ENCODE results near the gene MKNK2. TPM values are rescaled to one million over a fixed set of nuclear protein-coding genes. Genes with fewer than 3 reads are reported as not detected.

The MKNK2 gene
- total and polyA plus RNA-seq, 12 donors: 107 to 260 (median 144) TPM

DNA sequence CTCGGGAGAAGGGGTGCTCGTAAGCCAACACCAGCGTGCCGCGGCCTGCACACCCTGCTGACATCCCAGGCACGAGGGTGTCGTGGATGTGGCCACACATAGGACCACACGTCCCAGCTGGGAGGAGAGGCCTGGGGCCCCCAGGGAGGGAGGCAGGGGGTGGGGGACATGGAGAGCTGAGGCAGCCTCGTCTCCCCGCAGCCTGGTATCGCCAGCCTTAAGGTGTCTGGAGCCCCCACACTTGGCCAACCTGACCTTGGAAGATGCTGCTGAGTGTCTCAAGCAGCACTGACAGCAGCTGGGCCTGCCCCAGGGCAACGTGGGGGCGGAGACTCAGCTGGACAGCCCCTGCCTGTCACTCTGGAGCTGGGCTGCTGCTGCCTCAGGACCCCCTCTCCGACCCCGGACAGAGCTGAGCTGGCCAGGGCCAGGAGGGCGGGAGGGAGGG, 48.0 kb upstream of the MKNK2 start:
- intact Hi-C loops (cut with DNase I): loop anchor here in 1 of 10 donors (5.0 kb wide), 1 partner anchor 53 kb away; the partner anchor contains the start of gene AP3D1
- Histone ChIP-seq H3K4me1 (peaks cover 13 to 30% (median 24%) of the 10 kb centered on the region in 9 donors), H3K36me3 (peaks cover 0 to 50% (median 17%) of the 10 kb centered on the region in 9 donors), H3K27me3 (no peaks in the 10 kb centered on the region), H3K9me3 (no peaks in the 10 kb centered on the region), H3K27ac (peak overlapping the region in 1 of 10 donors; percentile 10), H3K4me3 (no peak overlapping the region)
- no peak for DNase-seq
- WGBS, 2 donors: 75 to 77% methylated on average over 14 to 16 of the region's 16 CpGs
- no peak for ATAC-seq
- TF ChIP-seq, protein P1, sequence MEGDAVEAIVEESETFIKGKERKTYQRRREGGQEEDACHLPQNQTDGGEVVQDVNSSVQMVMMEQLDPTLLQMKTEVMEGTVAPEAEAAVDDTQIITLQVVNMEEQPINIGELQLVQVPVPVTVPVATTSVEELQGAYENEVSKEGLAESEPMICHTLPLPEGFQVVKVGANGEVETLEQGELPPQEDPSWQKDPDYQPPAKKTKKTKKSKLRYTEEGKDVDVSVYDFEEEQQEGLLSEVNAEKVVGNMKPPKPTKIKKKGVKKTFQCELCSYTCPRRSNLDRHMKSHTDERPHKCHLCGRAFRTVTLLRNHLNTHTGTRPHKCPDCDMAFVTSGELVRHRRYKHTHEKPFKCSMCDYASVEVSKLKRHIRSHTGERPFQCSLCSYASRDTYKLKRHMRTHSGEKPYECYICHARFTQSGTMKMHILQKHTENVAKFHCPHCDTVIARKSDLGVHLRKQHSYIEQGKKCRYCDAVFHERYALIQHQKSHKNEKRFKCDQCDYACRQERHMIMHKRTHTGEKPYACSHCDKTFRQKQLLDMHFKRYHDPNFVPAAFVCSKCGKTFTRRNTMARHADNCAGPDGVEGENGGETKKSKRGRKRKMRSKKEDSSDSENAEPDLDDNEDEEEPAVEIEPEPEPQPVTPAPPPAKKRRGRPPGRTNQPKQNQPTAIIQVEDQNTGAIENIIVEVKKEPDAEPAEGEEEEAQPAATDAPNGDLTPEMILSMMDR (IDR thresholded peaks at IDR 0.05): no peak

GRCh38 chr19:2097886-2098327, 46.9 kb upstream of the MKNK2 start:
- intact Hi-C loops (cut with DNase I): loop anchor here in 2 of 10 donors (2.0 to 5.0 kb wide), 2 partner anchors 53 to 54 kb away; partner anchors contain the start of gene AP3D1 (in 2 of the 2)
- Histone ChIP-seq H3K27ac (no peak overlapping the region), H3K4me3 (no peak overlapping the region), H3K9me3 (no peaks in the 10 kb centered on the region), H3K27me3 (no peaks in the 10 kb centered on the region), H3K36me3 (peaks cover 0 to 47% (median 17%) of the 10 kb centered on the region in 9 donors), H3K4me1 (peaks cover 13 to 42% (median 29%) of the 10 kb centered on the region in 9 donors)
- TF ChIP-seq, protein P1 (IDR thresholded peaks at IDR 0.05): no peak
- WGBS, 2 donors: 82% methylated on average over 23 of the region's 23 CpGs
- DNase-seq (no peak), ATAC-seq (no peak)

- Histone ChIP-seq H3K4me3 (peak overlapping the region in 9 of 10 donors; percentile 37 to 95 (median 58)), H3K27ac (peak overlapping the region in 9 of 10 donors; percentile 14 to 73 (median 35)), H3K9me3 (no peaks in the 10 kb centered on the region), H3K27me3 (no peaks in the 10 kb centered on the region), H3K36me3 (peaks cover 0 to 45% (median 17%) of the 10 kb centered on the region in 9 donors), H3K4me1 (peaks cover 13 to 48% (median 34%) of the 10 kb centered on the region in 9 donors)
- WGBS, 2 donors: 28 to 31% methylated on average over 30 of the region's 30 CpGs
- DNase-seq (no peak), ATAC-seq (no peak)
- intact Hi-C loops (cut with DNase I): loop anchor here in 2 of 10 donors (2.0 to 5.0 kb wide), 2 partner anchors 53 to 55 kb away; partner anchors contain the start of gene AP3D1 (in 2 of the 2)
- TF ChIP-seq, protein P1 (IDR thresholded peaks at IDR 0.05): no peak
These were observed 46.3 kb upstream of the MKNK2 start for GRCh38 chr19:2097203-2097885.

- peak within 1 kb of the TSS; percentile 50 to 95 (median 78) for H3K4me3 ChIP-seq
- peaks cover 0 to 41% (median 17%) of the 10 kb centered on the region in 9 donors for H3K36me3 ChIP-seq
- H3K27me3 ChIP-seq: no peaks in the 10 kb centered on the region
- 0 to 2% methylated on average over 43 to 70 of the region's 70 CpGs for WGBS, 2 donors
- H3K27ac ChIP-seq: peak within 1 kb of the TSS; percentile 79 to 98 (median 93)
- ATAC-seq (peak; percentile 88 to 94 (median 90)), DNase-seq (peak; percentile 98 to 100)
- peaks cover 13 to 55% (median 41%) of the 10 kb centered on the region in 9 donors for H3K4me1 ChIP-seq
- intact Hi-C loops (cut with DNase I): loop anchor here in 3 of 10 donors (1.0 to 5.0 kb wide), 3 partner anchors 54 to 80 kb away; partner anchors contain the start of gene AP3D1 (in 2 of the 3)
- TF ChIP-seq, protein P1 (IDR thresholded peaks at IDR 0.05): peak in 8 of 9 donors; percentile 13 to 67 (median 44)
- no peaks in the 10 kb centered on the region for H3K9me3 ChIP-seq
These were observed 45.6 kb upstream of the MKNK2 start, which contains the start of gene IZUMO4 for GRCh38 chr19:2096480-2097202. TSS of gene IZUMO4 (plus strand) at chr19:2096915. CDS start at chr19:2096946, 31 bp downstream.

Measured in heart right ventricle (tissue), 16 donors.